K562 (cell line): ENCODE results near the gene CCNI.

Source experiments
- ILK ChIP-seq: fragments of 450-650 bp; IDR thresholded peaks from 2 replicates; pipeline ENCODE4 v1.6.1; 2016; ENCODE audit warnings: missing genetic modification characterization, low read depth, mild to moderate bottlenecking, missing compliant biosample characterization, moderate library complexity, borderline replicate concordance
- ZBTB34 ChIP-seq: fragments of 250-450 bp; sonication (Bioruptor Pico); IDR thresholded peaks from 2 replicates; pipeline ENCODE4 v1.8.0; 2021; ENCODE audit warnings: mild to moderate bottlenecking, moderate library complexity
- TF ChIP-seq, protein P1 (sequence below): sonication (generic); formaldehyde crosslinking; IDR thresholded peaks from 2 replicates; pipeline ENCODE4 v1.8.1; 2023; ENCODE audit warnings: missing genetic modification reagents, mild to moderate bottlenecking, borderline replicate concordance

DNA sequence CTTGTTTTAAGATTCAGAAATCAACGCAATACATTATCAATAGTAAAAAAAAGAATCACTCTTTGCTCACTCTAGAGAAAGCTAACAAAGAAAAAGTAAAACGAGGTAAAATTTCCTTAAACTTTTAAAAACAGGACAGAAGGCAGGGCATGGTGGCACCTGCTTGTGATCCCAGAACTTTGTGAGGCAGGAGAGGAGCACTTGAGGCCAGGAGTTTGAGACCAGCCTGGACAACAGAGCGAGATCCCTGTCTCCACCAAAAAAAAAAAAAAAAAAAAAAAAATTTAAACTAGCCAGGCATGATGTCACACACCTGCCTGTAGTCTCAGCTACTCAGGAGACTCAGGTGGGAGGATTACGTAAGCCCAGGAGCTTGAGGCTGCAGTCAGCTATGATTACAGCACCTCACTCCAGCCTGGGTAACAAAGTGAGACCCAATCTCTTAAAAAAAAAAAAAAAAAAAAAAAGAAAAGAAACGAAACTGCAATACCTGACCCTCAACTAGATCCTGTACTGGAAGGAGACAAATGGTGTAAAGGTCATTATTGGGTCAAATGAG, 3.5 kb downstream of the CCNI start:
- TF ChIP-seq, protein P1, sequence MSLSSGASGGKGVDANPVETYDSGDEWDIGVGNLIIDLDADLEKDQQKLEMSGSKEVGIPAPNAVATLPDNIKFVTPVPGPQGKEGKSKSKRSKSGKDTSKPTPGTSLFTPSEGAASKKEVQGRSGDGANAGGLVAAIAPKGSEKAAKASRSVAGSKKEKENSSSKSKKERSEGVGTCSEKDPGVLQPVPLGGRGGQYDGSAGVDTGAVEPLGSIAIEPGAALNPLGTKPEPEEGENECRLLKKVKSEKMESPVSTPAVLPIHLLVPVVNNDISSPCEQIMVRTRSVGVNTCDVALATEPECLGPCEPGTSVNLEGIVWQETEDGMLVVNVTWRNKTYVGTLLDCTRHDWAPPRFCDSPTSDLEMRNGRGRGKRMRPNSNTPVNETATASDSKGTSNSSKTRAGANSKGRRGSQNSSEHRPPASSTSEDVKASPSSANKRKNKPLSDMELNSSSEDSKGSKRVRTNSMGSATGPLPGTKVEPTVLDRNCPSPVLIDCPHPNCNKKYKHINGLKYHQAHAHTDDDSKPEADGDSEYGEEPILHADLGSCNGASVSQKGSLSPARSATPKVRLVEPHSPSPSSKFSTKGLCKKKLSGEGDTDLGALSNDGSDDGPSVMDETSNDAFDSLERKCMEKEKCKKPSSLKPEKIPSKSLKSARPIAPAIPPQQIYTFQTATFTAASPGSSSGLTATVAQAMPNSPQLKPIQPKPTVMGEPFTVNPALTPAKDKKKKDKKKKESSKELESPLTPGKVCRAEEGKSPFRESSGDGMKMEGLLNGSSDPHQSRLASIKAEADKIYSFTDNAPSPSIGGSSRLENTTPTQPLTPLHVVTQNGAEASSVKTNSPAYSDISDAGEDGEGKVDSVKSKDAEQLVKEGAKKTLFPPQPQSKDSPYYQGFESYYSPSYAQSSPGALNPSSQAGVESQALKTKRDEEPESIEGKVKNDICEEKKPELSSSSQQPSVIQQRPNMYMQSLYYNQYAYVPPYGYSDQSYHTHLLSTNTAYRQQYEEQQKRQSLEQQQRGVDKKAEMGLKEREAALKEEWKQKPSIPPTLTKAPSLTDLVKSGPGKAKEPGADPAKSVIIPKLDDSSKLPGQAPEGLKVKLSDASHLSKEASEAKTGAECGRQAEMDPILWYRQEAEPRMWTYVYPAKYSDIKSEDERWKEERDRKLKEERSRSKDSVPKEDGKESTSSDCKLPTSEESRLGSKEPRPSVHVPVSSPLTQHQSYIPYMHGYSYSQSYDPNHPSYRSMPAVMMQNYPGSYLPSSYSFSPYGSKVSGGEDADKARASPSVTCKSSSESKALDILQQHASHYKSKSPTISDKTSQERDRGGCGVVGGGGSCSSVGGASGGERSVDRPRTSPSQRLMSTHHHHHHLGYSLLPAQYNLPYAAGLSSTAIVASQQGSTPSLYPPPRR: no peak
- TF ChIP-seq ILK (tag) (no peak), ZBTB34 (CRISPR knock-in tag) (no peak)
